Suprapubic skin (tissue), 3 donors: ENCODE data around the gene UNKL.

Source experiments
- EP300 ChIP-seq: sonication (generic); formaldehyde crosslinking; IDR thresholded peaks from one replicate; pipeline ENCODE4 v1.6.1; 2017; ENCODE audit warnings: antibody characterized with exemption
- POLR2A ChIP-seq, 2 donors: fragments of 450-650 bp; IDR thresholded peaks; one replicate each; pipeline ENCODE4 v1.6.1; 2017; ENCODE audit warnings: antibody characterized with exemption in 2 of 2, mild to moderate bottlenecking in 2 of 2, moderate library complexity in 2 of 2
- TF ChIP-seq, protein P1 (sequence below), 2 donors: fragments of 200-600 bp in 1 of 2; fragments of 450-650 bp in 1 of 2; sonication (generic) in 1 of 2; IDR thresholded peaks; one replicate each; pipeline ENCODE4 v1.5.1; 2016 to 2019; ENCODE audit warnings: antibody characterized with exemption in 2 of 2, mild to moderate bottlenecking in 1 of 2, moderate library complexity in 1 of 2

DNA sequence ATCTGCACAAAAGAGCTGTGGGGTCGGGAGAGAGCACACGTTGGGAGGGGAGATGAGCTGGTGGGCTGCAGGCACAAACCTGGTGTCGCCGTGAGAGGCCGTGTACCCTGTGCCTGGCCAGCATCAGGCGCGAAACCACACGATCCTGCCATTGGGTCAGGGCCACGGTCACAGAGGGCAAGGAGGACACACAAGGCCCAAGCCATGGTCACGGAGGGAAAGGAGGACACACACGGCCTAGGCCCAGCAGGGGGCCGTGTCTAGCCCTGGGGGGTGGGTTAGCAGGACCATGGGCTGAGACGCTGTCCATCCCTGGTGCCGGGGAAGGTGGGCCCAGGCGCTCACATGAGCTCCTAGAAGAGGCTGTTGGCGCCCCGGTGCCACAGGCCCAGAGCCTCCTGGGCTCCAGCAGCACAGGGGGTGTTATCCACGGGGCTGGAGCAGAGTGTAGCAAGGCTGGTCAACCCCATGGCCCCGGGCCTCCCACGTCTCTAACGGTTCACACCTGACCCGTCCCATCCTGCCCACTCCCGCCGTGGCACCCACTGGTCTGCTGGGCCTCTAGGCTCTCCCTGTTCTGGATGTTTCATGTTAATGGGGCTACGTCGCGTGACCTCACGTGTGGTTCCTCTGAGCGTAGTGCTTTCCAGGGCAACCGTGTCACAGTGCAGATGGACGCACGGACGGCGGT lies 37.3 kb upstream of the UNKL start:
- no peak for TF ChIP-seq POLR2A (IDR thresholded peaks at IDR 0.05)
- TF ChIP-seq EP300 = no peak
- TF ChIP-seq, protein P1, sequence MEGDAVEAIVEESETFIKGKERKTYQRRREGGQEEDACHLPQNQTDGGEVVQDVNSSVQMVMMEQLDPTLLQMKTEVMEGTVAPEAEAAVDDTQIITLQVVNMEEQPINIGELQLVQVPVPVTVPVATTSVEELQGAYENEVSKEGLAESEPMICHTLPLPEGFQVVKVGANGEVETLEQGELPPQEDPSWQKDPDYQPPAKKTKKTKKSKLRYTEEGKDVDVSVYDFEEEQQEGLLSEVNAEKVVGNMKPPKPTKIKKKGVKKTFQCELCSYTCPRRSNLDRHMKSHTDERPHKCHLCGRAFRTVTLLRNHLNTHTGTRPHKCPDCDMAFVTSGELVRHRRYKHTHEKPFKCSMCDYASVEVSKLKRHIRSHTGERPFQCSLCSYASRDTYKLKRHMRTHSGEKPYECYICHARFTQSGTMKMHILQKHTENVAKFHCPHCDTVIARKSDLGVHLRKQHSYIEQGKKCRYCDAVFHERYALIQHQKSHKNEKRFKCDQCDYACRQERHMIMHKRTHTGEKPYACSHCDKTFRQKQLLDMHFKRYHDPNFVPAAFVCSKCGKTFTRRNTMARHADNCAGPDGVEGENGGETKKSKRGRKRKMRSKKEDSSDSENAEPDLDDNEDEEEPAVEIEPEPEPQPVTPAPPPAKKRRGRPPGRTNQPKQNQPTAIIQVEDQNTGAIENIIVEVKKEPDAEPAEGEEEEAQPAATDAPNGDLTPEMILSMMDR (IDR thresholded peaks at IDR 0.05) = no peak
